Adipocyte (in vitro differentiated cells): ENCODE measurements around the gene C9orf43.

ENCODE experiments used
- DNase-seq: peaks from one replicate; pipeline ENCODE4 v3.0.0-alpha.2; 2015; ENCODE audit warnings: low read depth
- H3K27me3 ChIP-seq: replicated peaks from 2 replicates; pipeline ENCODE4 v1.7.0; 2013; ENCODE audit warnings: mild to moderate bottlenecking, low read length, moderate library complexity; ENCODE audit not compliant: control insufficient read depth, insufficient read depth
- H3K36me3 ChIP-seq: 2 replicates; pipeline ENCODE4 v1.7.0; 2013; ENCODE audit warnings: low read length, mild to moderate bottlenecking, moderate library complexity; ENCODE audit not compliant: control insufficient read depth, insufficient read depth, severe bottlenecking
- H3K4me1 ChIP-seq: 2 replicates; pipeline ENCODE4 v1.7.0; 2013; ENCODE audit warnings: mild to moderate bottlenecking, low read length, moderate library complexity; ENCODE audit not compliant: control insufficient read depth, insufficient read depth
- H3K4me3 ChIP-seq: 2 replicates; pipeline ENCODE4 v1.7.0; 2013; ENCODE audit warnings: mild to moderate bottlenecking, low read length, moderate library complexity
- H3K9ac ChIP-seq: 2 replicates; pipeline ENCODE4 v1.7.0; 2013; ENCODE audit warnings: mild to moderate bottlenecking, low read length, moderate library complexity
- H3K9me3 ChIP-seq: 2 replicates; pipeline ENCODE4 v1.7.0; 2013; ENCODE audit warnings: mild to moderate bottlenecking, low read length, moderate library complexity; ENCODE audit not compliant: control insufficient read depth

The C9orf43 gene

DNA sequence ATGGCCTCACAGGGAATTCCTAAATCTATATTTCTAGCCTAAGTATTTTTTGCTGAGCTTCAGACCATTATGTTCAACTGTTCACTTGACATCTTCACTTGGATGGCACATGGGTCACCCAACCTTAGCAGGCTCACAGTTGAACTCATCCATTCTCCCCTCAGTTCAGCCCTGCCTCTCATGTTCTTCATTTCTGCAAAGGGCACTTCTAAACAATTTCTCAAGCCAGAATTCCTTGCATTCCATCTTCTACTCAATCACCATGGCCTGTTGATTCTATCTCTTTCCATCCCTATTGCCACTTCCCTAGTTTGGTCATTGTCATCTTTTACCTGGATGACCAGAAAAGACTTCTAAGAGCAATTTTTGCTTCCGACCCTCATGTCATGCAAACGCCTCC is 45.7 kb downstream of the C9orf43 start:
- H3K4me1 ChIP-seq: peaks cover 29% of the 10 kb centered on the region
- H3K9ac ChIP-seq: peak overlapping the region; percentile 67
- DNase-seq: peak; percentile 66
- no peaks in the 10 kb centered on the region for H3K9me3 ChIP-seq
- H3K27me3 ChIP-seq: no peaks in the 10 kb centered on the region
- H3K36me3 ChIP-seq: no peaks in the 10 kb centered on the region
- H3K4me3 ChIP-seq: no peak overlapping the region

DNA sequence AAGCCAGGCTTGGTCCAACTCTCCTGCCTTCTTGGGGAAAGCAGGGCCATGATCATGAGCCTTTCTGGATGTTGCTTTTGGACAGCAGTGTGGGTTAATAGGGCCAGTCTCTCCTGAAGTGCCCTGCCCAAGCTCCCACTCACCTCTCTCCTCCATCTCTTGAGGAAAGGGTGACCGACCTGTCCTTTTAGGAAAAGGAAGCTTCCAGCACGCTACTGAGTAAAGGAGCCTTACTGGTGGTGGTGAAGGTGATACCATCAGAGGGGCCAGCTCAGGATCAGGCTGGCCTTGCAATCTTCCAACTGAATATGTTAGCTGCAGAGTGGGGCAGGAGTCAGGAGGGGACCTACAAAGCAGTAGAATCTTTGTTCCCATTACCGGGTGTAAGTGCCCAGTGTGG is 50.7 kb downstream of the C9orf43 start:
- DNase-seq: no peak

DNA sequence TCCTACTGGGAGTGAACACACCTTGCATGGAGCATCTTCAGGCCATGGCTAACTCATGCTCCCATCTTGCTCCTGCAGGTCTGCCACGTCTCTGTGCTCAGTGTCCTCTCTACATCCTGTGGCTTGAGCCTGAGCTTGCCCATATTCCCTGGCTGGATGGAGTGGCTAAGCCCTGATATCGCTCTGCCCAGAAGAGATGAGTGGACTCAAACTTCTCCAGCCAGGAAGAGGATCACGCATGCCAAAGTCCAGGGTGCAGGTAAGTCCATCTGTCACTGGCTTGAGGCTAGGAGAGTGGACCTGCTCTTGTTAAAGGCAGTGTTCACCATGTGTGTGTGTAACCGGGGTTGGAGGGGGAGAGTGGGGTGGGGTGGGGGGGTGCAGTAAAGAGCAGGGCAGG is 51.4 kb downstream of the C9orf43 start:
- Histone ChIP-seq H3K9ac (no peak overlapping the region), H3K36me3 (no peaks in the 10 kb centered on the region), H3K4me1 (peaks cover 3% of the 10 kb centered on the region), H3K9me3 (peaks cover 3% of the 10 kb centered on the region), H3K4me3 (no peak overlapping the region), H3K27me3 (peaks cover 27% of the 10 kb centered on the region)
- DNase-seq: no peak

More for the DNA sequence above, 50.7 kb downstream of the C9orf43 start:
- Histone ChIP-seq H3K4me3 (no peak overlapping the region), H3K9ac (no peak overlapping the region), H3K9me3 (no peaks in the 10 kb centered on the region), H3K4me1 (peaks cover 7% of the 10 kb centered on the region), H3K36me3 (no peaks in the 10 kb centered on the region), H3K27me3 (peaks cover 27% of the 10 kb centered on the region)

DNA sequence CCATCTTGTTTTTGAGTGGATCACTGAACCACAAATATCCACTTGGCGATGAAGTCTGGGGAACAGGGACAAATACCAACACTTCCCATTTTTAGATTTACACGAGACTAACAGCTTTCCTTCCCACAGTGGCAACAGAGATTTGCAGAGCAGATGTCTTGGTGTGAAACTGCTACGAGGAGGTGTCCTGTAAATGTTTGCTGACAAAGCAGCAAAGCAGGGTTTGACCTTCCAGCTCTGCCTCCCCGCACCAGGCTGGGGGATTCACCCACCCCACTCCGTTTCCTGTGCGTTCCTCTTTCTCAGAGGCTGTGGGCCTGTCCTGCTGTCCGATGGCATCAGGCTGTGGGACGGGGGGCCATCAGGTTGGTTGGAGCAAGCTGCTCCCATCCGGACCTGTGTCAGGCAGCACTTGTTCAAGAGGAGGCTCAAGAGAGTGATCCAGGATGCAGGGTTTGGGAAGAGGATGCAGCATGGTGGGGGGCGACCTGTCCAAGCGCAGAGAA is 52.3 kb downstream of the C9orf43 start:
- H3K4me3 ChIP-seq: no peak overlapping the region
- H3K9me3 ChIP-seq: peaks cover 7% of the 10 kb centered on the region
- H3K4me1 ChIP-seq: peaks cover 3% of the 10 kb centered on the region
- H3K36me3 ChIP-seq: no peaks in the 10 kb centered on the region
- DNase-seq: no peak
- H3K9ac ChIP-seq: no peak overlapping the region
- peaks cover 27% of the 10 kb centered on the region for H3K27me3 ChIP-seq

DNA sequence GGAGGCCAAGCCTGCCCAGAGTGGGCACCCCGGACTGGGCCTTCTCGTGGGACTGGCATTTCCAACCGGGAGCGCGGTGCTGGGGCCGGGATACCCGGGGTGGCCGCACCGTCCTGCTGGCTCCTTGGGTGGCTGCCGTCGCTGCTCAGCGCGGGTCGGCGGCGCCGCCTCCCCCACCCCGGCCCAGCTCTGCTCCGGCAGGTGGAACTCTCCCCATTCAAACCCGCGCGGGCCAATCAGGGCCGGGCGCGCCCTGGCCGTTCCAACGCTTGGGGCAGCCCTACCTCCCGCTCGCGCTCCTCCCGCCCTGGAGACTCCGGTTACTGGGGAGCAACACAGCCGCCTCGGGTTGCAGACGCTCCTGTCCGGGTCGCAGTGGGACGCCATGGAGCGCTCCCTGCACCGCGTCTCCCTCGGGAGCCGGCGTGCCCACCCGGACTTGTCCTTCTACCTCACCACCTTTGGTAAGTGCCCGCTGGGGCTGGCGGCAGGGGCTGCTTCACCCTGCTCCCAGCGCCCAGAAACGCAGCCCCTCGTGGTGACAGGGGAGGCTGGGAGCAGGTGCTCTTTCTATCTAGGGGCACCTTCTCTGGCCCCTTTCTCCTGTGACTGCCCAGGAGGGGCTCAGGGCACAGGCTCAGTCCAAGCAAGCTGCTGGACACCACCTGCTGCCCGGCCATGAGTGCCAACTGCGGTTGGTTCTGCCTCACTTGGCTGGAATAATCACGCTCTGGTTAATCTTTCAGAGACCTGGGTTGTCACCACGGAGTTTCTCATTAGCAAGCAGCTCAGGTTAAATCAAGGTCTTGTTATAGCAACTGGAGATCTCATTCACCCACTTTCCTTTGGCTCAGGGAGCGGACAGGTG is 53.1 kb downstream of the C9orf43 start, which contains the start of gene RGS3:
TSS of gene RGS3 (plus strand) at position 310 of the 868 bp plus-strand sequence. CDS start at position 386, 76 bp downstream.
- Histone ChIP-seq H3K36me3 (no peaks in the 10 kb centered on the region), H3K4me3 (peak within 1 kb of the TSS; percentile 36), H3K4me1 (peaks cover 3% of the 10 kb centered on the region), H3K27me3 (peaks cover 27% of the 10 kb centered on the region), H3K9ac (no peak within 1 kb of the TSS), H3K9me3 (peaks cover 7% of the 10 kb centered on the region)
- DNase-seq: peak; percentile 12

DNA sequence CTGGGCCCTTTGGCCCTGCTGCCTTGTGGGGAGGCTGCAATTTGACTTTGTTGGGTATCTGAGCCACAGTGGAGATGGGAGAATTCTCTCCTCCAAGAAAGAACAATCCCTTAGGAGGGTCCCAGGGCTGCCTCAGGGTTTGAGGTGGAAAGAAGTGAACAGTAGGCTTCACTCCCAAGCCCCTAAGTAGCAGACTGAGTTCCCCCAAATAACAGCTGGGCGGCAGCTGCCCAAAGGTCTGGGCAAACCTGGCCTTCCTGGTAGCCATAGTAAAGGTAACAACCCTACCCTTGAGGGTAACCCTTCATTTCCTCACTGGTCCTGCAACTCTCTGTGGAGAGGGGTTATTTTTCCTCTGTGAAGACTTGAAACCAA is 53.7 kb downstream of the C9orf43 start:
- no peak for DNase-seq
- H3K9me3 ChIP-seq: peaks cover 7% of the 10 kb centered on the region
- H3K27me3 ChIP-seq: peaks cover 27% of the 10 kb centered on the region
- H3K4me3 ChIP-seq: no peak overlapping the region
- H3K36me3 ChIP-seq: no peaks in the 10 kb centered on the region
- H3K4me1 ChIP-seq: peaks cover 5% of the 10 kb centered on the region
- H3K9ac ChIP-seq: no peak overlapping the region

DNA sequence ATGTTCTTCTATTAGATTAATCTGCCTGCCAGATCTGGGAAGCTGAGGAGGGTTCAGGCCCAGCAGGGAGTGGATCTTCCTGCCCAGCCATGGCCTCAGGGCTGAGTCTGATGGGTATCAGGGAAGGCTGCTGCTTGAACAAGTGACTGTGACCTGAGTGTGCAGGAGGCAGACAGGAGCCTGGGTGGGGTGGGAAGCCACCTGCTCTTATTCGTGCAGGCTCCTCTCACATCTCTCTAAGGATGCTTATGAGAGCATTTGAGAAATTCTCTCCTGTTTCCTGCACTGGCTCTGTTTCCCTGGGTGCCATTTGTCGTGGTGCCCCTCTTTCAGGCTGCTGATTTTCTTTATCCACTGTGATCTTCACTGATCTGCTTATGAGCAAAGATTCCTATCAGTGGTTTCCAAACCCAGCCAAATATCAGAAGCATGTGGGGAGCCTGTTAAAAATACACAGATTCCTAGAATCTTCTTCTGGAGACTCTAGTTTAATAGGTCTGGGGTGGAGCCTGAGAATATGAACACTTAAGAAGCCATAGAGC is 55.1 kb downstream of the C9orf43 start:
- Histone ChIP-seq H3K36me3 (no peaks in the 10 kb centered on the region), H3K4me1 (peaks cover 13% of the 10 kb centered on the region), H3K9ac (no peak overlapping the region), H3K9me3 (peaks cover 7% of the 10 kb centered on the region), H3K4me3 (no peak overlapping the region), H3K27me3 (peaks cover 27% of the 10 kb centered on the region)
- DNase-seq: peak; percentile 26

DNA sequence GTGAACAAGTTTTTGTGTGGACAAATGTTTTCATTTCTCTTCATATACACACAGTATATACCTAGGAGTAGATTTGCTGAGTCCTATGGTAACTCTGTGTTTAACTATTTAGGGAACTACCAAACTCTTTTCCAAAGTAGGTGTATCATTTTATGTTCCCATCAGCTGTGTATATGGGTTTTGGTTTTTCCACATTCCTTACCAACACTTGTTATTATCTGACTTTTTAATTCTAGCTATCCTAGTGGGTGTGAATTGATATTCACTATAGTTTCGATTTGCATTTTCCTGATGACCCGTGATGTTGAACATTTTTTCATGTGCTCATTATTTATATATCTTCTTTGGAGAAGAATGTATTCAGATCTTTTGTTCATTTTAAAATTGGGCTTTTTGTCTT is 56.6 kb downstream of the C9orf43 start:
- no peak for DNase-seq
- Histone ChIP-seq H3K9ac (no peak overlapping the region), H3K36me3 (no peaks in the 10 kb centered on the region), H3K4me3 (no peak overlapping the region), H3K4me1 (peaks cover 17% of the 10 kb centered on the region), H3K27me3 (peaks cover 27% of the 10 kb centered on the region), H3K9me3 (peaks cover 7% of the 10 kb centered on the region)

DNA sequence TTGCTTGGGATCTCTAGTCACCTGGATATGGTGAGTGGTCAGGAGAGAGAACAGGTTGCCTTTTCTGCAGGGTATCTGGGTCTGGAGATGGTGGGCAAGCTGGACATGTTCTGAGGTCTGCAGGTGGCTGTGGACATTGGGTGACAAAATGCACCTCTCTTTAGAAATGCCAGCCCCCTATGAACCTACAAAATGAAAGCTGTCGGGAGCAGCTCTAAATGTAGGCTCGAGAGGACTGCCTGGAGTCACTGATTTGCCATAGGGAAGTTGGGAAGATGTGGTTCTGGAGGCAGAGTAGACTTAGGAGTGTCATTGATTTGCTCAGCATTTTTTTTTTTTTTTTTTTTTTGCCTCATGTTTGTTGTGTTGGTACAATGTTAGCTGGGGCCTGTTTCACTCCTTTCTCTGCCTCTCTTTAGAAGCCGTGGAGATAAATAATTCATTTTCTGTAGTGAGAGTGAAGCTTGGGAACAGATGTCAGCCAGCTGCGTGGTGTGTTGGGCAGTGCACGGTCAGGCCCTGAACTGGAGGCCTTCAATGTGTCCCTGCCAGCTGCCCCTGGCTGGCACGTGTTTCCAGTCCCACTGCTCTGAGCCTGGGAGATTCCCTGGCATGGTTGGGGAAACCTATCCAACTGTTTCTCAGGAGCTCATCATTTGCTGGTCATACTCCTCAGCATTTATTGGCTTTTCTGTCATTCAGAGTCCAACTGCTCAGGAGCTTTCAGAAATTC is 58.3 kb downstream of the C9orf43 start:
- peaks cover 7% of the 10 kb centered on the region for H3K9me3 ChIP-seq
- H3K4me1 ChIP-seq: peaks cover 14% of the 10 kb centered on the region
- no peak for DNase-seq

DNA sequence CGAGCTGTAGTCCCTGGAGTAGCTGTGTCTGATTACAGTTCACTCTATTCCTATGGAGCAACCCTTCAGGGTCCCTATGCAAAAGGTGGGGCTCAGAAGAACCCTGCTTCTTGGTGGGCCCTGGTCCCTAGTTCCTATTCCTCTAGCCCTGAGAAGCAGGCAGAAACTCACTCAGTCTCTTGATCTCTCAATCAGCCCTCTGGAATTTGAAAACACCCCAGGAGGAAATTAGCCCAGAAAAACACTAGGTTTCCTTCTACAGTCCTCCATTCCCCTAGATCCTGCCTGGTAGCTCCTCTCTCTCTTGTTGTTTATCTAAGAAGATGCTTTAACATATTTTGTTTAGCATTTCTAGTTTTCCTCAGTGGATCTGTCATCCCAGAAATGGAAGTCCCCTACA is 60.6 kb downstream of the C9orf43 start:
- no peaks in the 10 kb centered on the region for H3K27me3 ChIP-seq
- H3K4me3 ChIP-seq: no peak overlapping the region
- peaks cover 23% of the 10 kb centered on the region for H3K4me1 ChIP-seq
- no peak overlapping the region for H3K9ac ChIP-seq
- no peak for DNase-seq
- H3K9me3 ChIP-seq: peaks cover 7% of the 10 kb centered on the region
- no peaks in the 10 kb centered on the region for H3K36me3 ChIP-seq

More for the DNA sequence above, 58.3 kb downstream of the C9orf43 start:
- no peak overlapping the region for H3K9ac ChIP-seq
- peaks cover 11% of the 10 kb centered on the region for H3K27me3 ChIP-seq
- H3K36me3 ChIP-seq: no peaks in the 10 kb centered on the region
- H3K4me3 ChIP-seq: no peak overlapping the region

DNA sequence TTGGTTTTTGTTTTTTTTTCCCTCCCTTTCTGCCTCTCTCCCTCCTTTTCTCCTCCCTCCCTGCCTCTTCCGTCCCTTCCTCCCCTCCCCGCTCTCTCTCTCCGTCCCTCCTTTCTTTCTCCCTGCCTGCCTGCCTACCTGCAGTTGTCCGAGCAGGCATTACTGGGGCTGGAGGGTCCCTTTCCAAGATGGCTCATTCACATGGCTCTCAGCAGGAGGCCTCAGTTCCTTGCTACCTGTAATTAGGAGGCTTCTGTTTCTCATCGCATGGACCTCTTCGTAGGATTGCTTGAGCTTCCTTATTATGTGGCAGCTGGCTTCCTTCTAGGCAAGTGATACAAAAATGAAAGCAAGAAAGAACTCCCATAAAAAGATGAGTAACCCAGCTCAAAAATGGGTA is 61.0 kb downstream of the C9orf43 start:
- Histone ChIP-seq H3K36me3 (no peaks in the 10 kb centered on the region), H3K4me3 (no peak overlapping the region), H3K9ac (no peak overlapping the region), H3K27me3 (no peaks in the 10 kb centered on the region), H3K9me3 (peaks cover 7% of the 10 kb centered on the region), H3K4me1 (peaks cover 23% of the 10 kb centered on the region)
- no peak for DNase-seq
